GM23338 (cell line): Measurements from ENCODE around the gene CFH. TPM values are rescaled to one million over a fixed set of nuclear protein-coding genes. Genes with fewer than 3 reads are reported as not detected.

Source experiments
- ATAC-seq: fragments of 200-7000 bp; cut with Tn5 transposase; 3 replicates; pipeline ENCODE4 v1.9.1; 2020
- DNase-seq: peaks from one replicate; pipeline ENCODE4 v3.0.0-alpha.2; 2015; ENCODE audit warnings: low spot score
- H2AFZ ChIP-seq: fragments of 200-600 bp; sonication (generic); 2 replicates; pipeline ENCODE4 v1.8.0; 2016; ENCODE audit warnings: antibody characterized with exemption, mild to moderate bottlenecking, moderate library complexity
- H3F3A ChIP-seq: fragments of 200-600 bp; sonication (generic); replicated peaks from 2 replicates; pipeline ENCODE4 v1.8.0; 2017; ENCODE audit warnings: antibody characterized with exemption, mixed run types, low read depth
- H3K27ac ChIP-seq: fragments of 200-600 bp; sonication (generic); 2 replicates; pipeline ENCODE4 v1.6.1; 2016; ENCODE audit warnings: low read depth
- H3K27me3 ChIP-seq: fragments of 200-600 bp; sonication (generic); 2 replicates; pipeline ENCODE4 v1.8.0; 2016; ENCODE audit warnings: mild to moderate bottlenecking, mixed run types, moderate library complexity; ENCODE audit not compliant: insufficient read depth
- H3K36me3 ChIP-seq: fragments of 200-600 bp; sonication (generic); 2 replicates; pipeline ENCODE4 v1.8.0; 2016; ENCODE audit warnings: mild to moderate bottlenecking; ENCODE audit not compliant: insufficient read depth
- H3K4me1 ChIP-seq: fragments of 200-600 bp; sonication (generic); 2 replicates; pipeline ENCODE4 v1.8.0; 2016; ENCODE audit warnings: mild to moderate bottlenecking, moderate library complexity; ENCODE audit not compliant: insufficient read depth
- H3K4me2 ChIP-seq: fragments of 200-600 bp; sonication (generic); 2 replicates; pipeline ENCODE4 v1.7.1; 2017; ENCODE audit warnings: mixed run types
- H3K4me3 ChIP-seq: fragments of 200-600 bp; sonication (generic); 2 replicates; pipeline ENCODE4 v1.6.1; 2016; ENCODE audit warnings: mixed run types
- H3K79me2 ChIP-seq: fragments of 200-600 bp; sonication (generic); replicated peaks from 2 replicates; pipeline ENCODE4 v1.8.0; 2017; ENCODE audit warnings: mild to moderate bottlenecking; ENCODE audit not compliant: insufficient read depth
- H3K9me2 ChIP-seq: fragments of 200-600 bp; sonication (generic); 2 replicates; pipeline ENCODE4 v1.8.0; 2017; ENCODE audit not compliant: insufficient read depth
- H4K20me1 ChIP-seq: fragments of 200-600 bp; sonication (generic); replicated peaks from 2 replicates; pipeline ENCODE4 v1.8.0; 2017; ENCODE audit warnings: mild to moderate bottlenecking; ENCODE audit not compliant: insufficient read depth
- H3K27ac Mint-ChIP-seq: 2 replicates; pipeline ENCODE4 v1.8.0; 2020; ENCODE audit warnings: inconsistent platforms, mild to moderate bottlenecking, moderate library complexity, mixed read lengths
- H3K27me3 Mint-ChIP-seq: 3 replicates; pipeline ENCODE4 v1.8.0; 2022; ENCODE audit warnings: low read depth, mild to moderate bottlenecking, moderate library complexity, mixed read lengths, inconsistent platforms; ENCODE audit not compliant: insufficient read depth, poor library complexity
- H3K36me3 Mint-ChIP-seq: 3 replicates; pipeline ENCODE4 v1.8.0; 2021; ENCODE audit warnings: low read depth, mild to moderate bottlenecking, inconsistent platforms, moderate library complexity, mixed read lengths
- H3K4me1 Mint-ChIP-seq: 3 replicates; pipeline ENCODE4 v1.8.0; 2020; ENCODE audit warnings: mild to moderate bottlenecking, inconsistent platforms, mixed read lengths
- H3K4me3 Mint-ChIP-seq: 3 replicates; pipeline ENCODE4 v1.8.0; 2021; ENCODE audit warnings: moderate library complexity, mild to moderate bottlenecking, inconsistent platforms, mixed read lengths
- H3K9me3 Mint-ChIP-seq: 3 replicates; pipeline ENCODE4 v1.8.0; 2020; ENCODE audit warnings: moderate library complexity, mild to moderate bottlenecking, inconsistent platforms, mixed read lengths
- CREB1 ChIP-seq: fragments of 250-450 bp; sonication (Bioruptor Pico); IDR thresholded peaks from 2 replicates; pipeline ENCODE4 v1.5.0; 2020; ENCODE audit warnings: low read depth, mild to moderate bottlenecking, moderate library complexity
- EZH2 ChIP-seq: fragments of 200-600 bp; sonication (generic); IDR thresholded peaks from one replicate; pipeline ENCODE4 v1.8.0; 2017; ENCODE audit warnings: antibody characterized with exemption, mild to moderate bottlenecking, low read depth; ENCODE audit not compliant: unreplicated experiment
- EZH2phosphoT487 ChIP-seq: fragments of 200-600 bp; sonication (generic); IDR thresholded peaks from one replicate; pipeline ENCODE4 v1.8.1; 2018; ENCODE audit warnings: antibody characterized with exemption; ENCODE audit not compliant: unreplicated experiment
- JUNB ChIP-seq: IDR thresholded peaks from one replicate; pipeline ENCODE4 v1.6.1; 2016; ENCODE audit warnings: antibody characterized with exemption; ENCODE audit not compliant: unreplicated experiment
- NANOG ChIP-seq: IDR thresholded peaks from 2 replicates; pipeline ENCODE4 v1.6.1; 2016; ENCODE audit warnings: antibody characterized with exemption, borderline replicate concordance
- STAT1 ChIP-seq: IDR thresholded peaks from one replicate; pipeline ENCODE4 v1.6.1; 2016; ENCODE audit warnings: antibody characterized with exemption; ENCODE audit not compliant: unreplicated experiment
- ZNF114 ChIP-seq: fragments of 250-450 bp; sonication (Bioruptor Pico); IDR thresholded peaks from 2 replicates; pipeline ENCODE4 v1.5.0; 2020; ENCODE audit warnings: mild to moderate bottlenecking, moderate library complexity
- ZNF331 ChIP-seq: fragments of 250-450 bp; sonication (Bioruptor Pico); IDR thresholded peaks from 2 replicates; pipeline ENCODE4 v1.5.0; 2020; ENCODE audit warnings: low read depth, mild to moderate bottlenecking, moderate library complexity
- polyA plus RNA-seq: library from polyadenylated mRNA; unstranded; fragments of >200 nt; fragmentation: Nextera tagmentation; extraction: Ambion mirVana; gene quantifications from 2 replicates; pipeline ENCODE4 v1.2.1, GENCODE V29; 2016
- total RNA-seq: library from RNA; depleted of rRNA; stranded (reverse); fragments of >200 nt; shearing (Covaris generic); gene quantifications from 2 replicates; pipeline ENCODE4 v1.2.3, GENCODE V29; 2014
- TF ChIP-seq, protein P1 (sequence below), 2 experiments: fragments of 200-600 bp in 1 of 2; sonication (generic) in 1 of 2; conservative IDR thresholded peaks; 2 replicates each; pipeline versions ENCODE4 v1.5.1 to v1.6.1; 2016 to 2017; ENCODE audit warnings: antibody characterized with exemption in 2 of 2, low read depth in 2 of 2, mild to moderate bottlenecking in 2 of 2, moderate library complexity in 1 of 2
- TF ChIP-seq, protein P2 (sequence below): fragments of 250-450 bp; sonication (Bioruptor Pico); IDR thresholded peaks from 2 replicates; pipeline ENCODE4 v1.5.0; 2020; ENCODE audit warnings: mild to moderate bottlenecking, moderate library complexity
- TF ChIP-seq, protein P3 (sequence below): IDR thresholded peaks from one replicate; pipeline ENCODE4 v1.6.1; 2018; ENCODE audit warnings: antibody characterized with exemption; ENCODE audit not compliant: unreplicated experiment
- TF ChIP-seq, protein P4 (sequence below): IDR thresholded peaks from 2 replicates; pipeline ENCODE4 v1.6.1; 2016; ENCODE audit warnings: antibody characterized with exemption

Gene CFH
- total and polyA plus RNA-seq, 2 experiments from 2014 or later = not detected

DNA sequence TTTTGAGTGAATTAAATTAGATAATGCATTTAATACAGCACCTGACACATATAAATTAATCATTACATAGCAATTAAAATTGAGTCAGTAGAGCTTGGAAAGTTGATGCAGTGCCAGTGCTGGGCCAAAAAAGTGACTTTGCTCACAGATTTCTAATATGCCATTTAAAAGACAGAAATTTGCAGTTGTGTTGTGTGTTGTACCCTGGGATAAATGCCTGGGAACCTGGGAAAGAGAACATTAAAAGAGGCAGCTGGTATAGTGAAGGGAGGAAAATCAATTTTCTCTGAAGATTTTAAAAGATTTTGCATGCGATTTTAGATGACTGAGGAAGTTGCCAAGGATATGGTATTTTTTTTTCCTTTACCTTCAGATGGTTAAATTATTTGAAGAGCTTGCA, 10.9 kb upstream of the CFH start:
- Mint-ChIP-seq H3K4me1 (no peaks in the 10 kb centered on the region), H3K27me3 (peaks cover 4% of the 10 kb centered on the region), H3K27ac (no peak overlapping the region), H3K4me3 (no peak overlapping the region), H3K9me3 (no peaks in the 10 kb centered on the region), H3K36me3 (no peaks in the 10 kb centered on the region)
- H2AFZ ChIP-seq = no peak overlapping the region
- ATAC-seq = no peak
- no peaks in the 10 kb centered on the region for H3K27me3 ChIP-seq
- no peaks in the 10 kb centered on the region for H3K79me2 ChIP-seq
- no peak overlapping the region for H3K27ac ChIP-seq
- H3F3A ChIP-seq = no peaks in the 10 kb centered on the region
- no peak for DNase-seq
- H3K4me3 ChIP-seq = no peak overlapping the region
- no peaks in the 10 kb centered on the region for H3K36me3 ChIP-seq
- no peak overlapping the region for H3K4me2 ChIP-seq
- no peaks in the 10 kb centered on the region for H3K4me1 ChIP-seq
- no peaks in the 10 kb centered on the region for H3K9me2 ChIP-seq
- TF ChIP-seq EZH2phosphoT487 (no peak), EZH2 (no peak), NANOG (no peak), STAT1 (no peak), ZNF114 (no peak), ZNF331 (CRISPR knock-in tag) (no peak), JUNB (no peak), CREB1 (CRISPR knock-in tag) (no peak)
- TF ChIP-seq, protein P1, sequence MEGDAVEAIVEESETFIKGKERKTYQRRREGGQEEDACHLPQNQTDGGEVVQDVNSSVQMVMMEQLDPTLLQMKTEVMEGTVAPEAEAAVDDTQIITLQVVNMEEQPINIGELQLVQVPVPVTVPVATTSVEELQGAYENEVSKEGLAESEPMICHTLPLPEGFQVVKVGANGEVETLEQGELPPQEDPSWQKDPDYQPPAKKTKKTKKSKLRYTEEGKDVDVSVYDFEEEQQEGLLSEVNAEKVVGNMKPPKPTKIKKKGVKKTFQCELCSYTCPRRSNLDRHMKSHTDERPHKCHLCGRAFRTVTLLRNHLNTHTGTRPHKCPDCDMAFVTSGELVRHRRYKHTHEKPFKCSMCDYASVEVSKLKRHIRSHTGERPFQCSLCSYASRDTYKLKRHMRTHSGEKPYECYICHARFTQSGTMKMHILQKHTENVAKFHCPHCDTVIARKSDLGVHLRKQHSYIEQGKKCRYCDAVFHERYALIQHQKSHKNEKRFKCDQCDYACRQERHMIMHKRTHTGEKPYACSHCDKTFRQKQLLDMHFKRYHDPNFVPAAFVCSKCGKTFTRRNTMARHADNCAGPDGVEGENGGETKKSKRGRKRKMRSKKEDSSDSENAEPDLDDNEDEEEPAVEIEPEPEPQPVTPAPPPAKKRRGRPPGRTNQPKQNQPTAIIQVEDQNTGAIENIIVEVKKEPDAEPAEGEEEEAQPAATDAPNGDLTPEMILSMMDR (conservative IDR thresholded peaks at IDR 0.05; ENCODE audit: low read depth in 2 of 2) = no peak
- TF ChIP-seq, protein P2, sequence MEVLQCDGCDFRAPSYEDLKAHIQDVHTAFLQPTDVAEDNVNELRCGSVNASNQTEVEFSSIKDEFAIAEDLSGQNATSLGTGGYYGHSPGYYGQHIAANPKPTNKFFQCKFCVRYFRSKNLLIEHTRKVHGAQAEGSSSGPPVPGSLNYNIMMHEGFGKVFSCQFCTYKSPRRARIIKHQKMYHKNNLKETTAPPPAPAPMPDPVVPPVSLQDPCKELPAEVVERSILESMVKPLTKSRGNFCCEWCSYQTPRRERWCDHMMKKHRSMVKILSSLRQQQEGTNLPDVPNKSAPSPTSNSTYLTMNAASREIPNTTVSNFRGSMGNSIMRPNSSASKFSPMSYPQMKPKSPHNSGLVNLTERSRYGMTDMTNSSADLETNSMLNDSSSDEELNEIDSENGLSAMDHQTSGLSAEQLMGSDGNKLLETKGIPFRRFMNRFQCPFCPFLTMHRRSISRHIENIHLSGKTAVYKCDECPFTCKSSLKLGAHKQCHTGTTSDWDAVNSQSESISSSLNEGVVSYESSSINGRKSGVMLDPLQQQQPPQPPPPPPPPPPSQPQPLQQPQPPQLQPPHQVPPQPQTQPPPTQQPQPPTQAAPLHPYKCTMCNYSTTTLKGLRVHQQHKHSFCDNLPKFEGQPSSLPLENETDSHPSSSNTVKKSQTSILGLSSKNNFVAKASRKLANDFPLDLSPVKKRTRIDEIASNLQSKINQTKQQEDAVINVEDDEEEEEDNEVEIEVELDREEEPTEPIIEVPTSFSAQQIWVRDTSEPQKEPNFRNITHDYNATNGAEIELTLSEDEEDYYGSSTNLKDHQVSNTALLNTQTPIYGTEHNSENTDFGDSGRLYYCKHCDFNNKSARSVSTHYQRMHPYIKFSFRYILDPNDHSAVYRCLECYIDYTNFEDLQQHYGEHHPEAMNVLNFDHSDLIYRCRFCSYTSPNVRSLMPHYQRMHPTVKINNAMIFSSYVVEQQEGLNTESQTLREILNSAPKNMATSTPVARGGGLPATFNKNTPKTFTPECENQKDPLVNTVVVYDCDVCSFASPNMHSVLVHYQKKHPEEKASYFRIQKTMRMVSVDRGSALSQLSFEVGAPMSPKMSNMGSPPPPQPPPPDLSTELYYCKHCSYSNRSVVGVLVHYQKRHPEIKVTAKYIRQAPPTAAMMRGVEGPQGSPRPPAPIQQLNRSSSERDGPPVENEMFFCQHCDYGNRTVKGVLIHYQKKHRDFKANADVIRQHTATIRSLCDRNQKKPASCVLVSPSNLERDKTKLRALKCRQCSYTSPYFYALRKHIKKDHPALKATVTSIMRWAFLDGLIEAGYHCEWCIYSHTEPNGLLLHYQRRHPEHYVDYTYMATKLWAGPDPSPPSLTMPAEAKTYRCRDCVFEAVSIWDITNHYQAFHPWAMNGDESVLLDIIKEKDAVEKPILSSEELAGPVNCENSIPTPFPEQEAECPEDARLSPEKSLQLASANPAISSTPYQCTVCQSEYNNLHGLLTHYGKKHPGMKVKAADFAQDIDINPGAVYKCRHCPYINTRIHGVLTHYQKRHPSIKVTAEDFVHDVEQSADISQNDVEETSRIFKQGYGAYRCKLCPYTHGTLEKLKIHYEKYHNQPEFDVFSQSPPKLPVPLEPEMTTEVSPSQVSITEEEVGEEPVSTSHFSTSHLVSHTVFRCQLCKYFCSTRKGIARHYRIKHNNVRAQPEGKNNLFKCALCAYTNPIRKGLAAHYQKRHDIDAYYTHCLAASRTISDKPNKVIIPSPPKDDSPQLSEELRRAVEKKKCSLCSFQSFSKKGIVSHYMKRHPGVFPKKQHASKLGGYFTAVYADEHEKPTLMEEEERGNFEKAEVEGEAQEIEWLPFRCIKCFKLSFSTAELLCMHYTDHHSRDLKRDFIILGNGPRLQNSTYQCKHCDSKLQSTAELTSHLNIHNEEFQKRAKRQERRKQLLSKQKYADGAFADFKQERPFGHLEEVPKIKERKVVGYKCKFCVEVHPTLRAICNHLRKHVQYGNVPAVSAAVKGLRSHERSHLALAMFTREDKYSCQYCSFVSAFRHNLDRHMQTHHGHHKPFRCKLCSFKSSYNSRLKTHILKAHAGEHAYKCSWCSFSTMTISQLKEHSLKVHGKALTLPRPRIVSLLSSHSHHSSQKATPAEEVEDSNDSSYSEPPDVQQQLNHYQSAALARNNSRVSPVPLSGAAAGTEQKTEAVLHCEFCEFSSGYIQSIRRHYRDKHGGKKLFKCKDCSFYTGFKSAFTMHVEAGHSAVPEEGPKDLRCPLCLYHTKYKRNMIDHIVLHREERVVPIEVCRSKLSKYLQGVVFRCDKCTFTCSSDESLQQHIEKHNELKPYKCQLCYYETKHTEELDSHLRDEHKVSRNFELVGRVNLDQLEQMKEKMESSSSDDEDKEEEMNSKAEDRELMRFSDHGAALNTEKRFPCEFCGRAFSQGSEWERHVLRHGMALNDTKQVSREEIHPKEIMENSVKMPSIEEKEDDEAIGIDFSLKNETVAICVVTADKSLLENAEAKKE (CRISPR knock-in tag) = no peak
- TF ChIP-seq, protein P3, sequence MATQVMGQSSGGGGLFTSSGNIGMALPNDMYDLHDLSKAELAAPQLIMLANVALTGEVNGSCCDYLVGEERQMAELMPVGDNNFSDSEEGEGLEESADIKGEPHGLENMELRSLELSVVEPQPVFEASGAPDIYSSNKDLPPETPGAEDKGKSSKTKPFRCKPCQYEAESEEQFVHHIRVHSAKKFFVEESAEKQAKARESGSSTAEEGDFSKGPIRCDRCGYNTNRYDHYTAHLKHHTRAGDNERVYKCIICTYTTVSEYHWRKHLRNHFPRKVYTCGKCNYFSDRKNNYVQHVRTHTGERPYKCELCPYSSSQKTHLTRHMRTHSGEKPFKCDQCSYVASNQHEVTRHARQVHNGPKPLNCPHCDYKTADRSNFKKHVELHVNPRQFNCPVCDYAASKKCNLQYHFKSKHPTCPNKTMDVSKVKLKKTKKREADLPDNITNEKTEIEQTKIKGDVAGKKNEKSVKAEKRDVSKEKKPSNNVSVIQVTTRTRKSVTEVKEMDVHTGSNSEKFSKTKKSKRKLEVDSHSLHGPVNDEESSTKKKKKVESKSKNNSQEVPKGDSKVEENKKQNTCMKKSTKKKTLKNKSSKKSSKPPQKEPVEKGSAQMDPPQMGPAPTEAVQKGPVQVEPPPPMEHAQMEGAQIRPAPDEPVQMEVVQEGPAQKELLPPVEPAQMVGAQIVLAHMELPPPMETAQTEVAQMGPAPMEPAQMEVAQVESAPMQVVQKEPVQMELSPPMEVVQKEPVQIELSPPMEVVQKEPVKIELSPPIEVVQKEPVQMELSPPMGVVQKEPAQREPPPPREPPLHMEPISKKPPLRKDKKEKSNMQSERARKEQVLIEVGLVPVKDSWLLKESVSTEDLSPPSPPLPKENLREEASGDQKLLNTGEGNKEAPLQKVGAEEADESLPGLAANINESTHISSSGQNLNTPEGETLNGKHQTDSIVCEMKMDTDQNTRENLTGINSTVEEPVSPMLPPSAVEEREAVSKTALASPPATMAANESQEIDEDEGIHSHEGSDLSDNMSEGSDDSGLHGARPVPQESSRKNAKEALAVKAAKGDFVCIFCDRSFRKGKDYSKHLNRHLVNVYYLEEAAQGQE = no peak
- TF ChIP-seq, protein P4, sequence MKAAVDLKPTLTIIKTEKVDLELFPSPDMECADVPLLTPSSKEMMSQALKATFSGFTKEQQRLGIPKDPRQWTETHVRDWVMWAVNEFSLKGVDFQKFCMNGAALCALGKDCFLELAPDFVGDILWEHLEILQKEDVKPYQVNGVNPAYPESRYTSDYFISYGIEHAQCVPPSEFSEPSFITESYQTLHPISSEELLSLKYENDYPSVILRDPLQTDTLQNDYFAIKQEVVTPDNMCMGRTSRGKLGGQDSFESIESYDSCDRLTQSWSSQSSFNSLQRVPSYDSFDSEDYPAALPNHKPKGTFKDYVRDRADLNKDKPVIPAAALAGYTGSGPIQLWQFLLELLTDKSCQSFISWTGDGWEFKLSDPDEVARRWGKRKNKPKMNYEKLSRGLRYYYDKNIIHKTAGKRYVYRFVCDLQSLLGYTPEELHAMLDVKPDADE = no peak
- H4K20me1 ChIP-seq = no peaks in the 10 kb centered on the region
